Activated naive CD8-positive, alpha-beta T cell treated with anti-CD3 and anti-CD28 coated beads for 36 hours (primary cell): ENCODE data around the gene HSPA5. TPM values are rescaled to one million over a fixed set of nuclear protein-coding genes. Genes with fewer than 3 reads are reported as not detected.
"Not testable (repeated sequence)": the region's sequence is repeated elsewhere in the genome, so short reads cannot be mapped to it uniquely, and the experiment has no call there.

ENCODE experiments used
- DNase-seq: peaks from one replicate; pipeline ENCODE4 v3.0.0; 2021
- H3K27ac Mint-ChIP-seq: one replicate; pipeline ENCODE4 v1.8.0; 2022; ENCODE audit warnings: mild to moderate bottlenecking, moderate library complexity, mixed read lengths
- H3K27me3 Mint-ChIP-seq: one replicate; pipeline ENCODE4 v1.8.0; 2022; ENCODE audit warnings: mild to moderate bottlenecking, mixed read lengths
- H3K36me3 Mint-ChIP-seq: one replicate; pipeline ENCODE4 v1.8.0; 2021; ENCODE audit warnings: mild to moderate bottlenecking, mixed read lengths
- H3K4me1 Mint-ChIP-seq: one replicate; pipeline ENCODE4 v1.8.0; 2021; ENCODE audit warnings: mixed read lengths
- H3K4me3 Mint-ChIP-seq: one replicate; pipeline ENCODE4 v1.8.0; 2022; ENCODE audit warnings: mild to moderate bottlenecking, moderate library complexity, mixed read lengths
- H3K9me3 Mint-ChIP-seq: one replicate; pipeline ENCODE4 v1.8.0; 2022; ENCODE audit warnings: mixed read lengths
- total RNA-seq, 2 experiments: library from RNA; stranded (reverse); gene quantifications; one replicate each; pipeline ENCODE4 v1.2.3, GENCODE V29; 2021

The HSPA5 gene
- total RNA-seq, 2 experiments from 2014 or later = 242 TPM

GRCh38 chr9:125258832-125259534 lies 17.8 kb upstream of the HSPA5 start:
- H3K4me3 Mint-ChIP-seq = no peak overlapping the region
- DNase-seq = no peak
- H3K27me3 Mint-ChIP-seq = no peaks in the 10 kb centered on the region
- H3K27ac Mint-ChIP-seq = no peak overlapping the region
- peaks cover 23% of the 10 kb centered on the region for H3K4me1 Mint-ChIP-seq
- peaks cover 2% of the 10 kb centered on the region for H3K9me3 Mint-ChIP-seq
- peaks cover 13% of the 10 kb centered on the region for H3K36me3 Mint-ChIP-seq

- no peak overlapping the region for H3K4me3 Mint-ChIP-seq
Observed at GRCh38 chr9:125258160-125258785, 17.1 kb upstream of the HSPA5 start.

GRCh38 chr9:125255781-125256391 lies 14.7 kb upstream of the HSPA5 start:
- DNase-seq = no peak
- Mint-ChIP-seq H3K36me3 (peaks cover 2% of the 10 kb centered on the region), H3K27ac (no peak overlapping the region), H3K9me3 (peaks cover 1% of the 10 kb centered on the region), H3K4me1 (peaks cover 5% of the 10 kb centered on the region), H3K4me3 (no peak overlapping the region), H3K27me3 (no peaks in the 10 kb centered on the region)

More at GRCh38 chr9:125258160-125258785, 17.1 kb upstream of the HSPA5 start:
- DNase-seq = no peak
- Mint-ChIP-seq H3K4me1 (peaks cover 17% of the 10 kb centered on the region), H3K36me3 (peaks cover 8% of the 10 kb centered on the region), H3K27ac (no peak overlapping the region), H3K9me3 (peaks cover 2% of the 10 kb centered on the region), H3K27me3 (no peaks in the 10 kb centered on the region)

- Mint-ChIP-seq H3K27ac (no peak overlapping the region), H3K9me3 (no peaks in the 10 kb centered on the region), H3K4me1 (no peaks in the 10 kb centered on the region), H3K27me3 (no peaks in the 10 kb centered on the region), H3K36me3 (no peaks in the 10 kb centered on the region), H3K4me3 (no peak overlapping the region)
- DNase-seq = no peak
Observed at GRCh38 chr9:125254231-125254630, 13.1 kb upstream of the HSPA5 start.

- Mint-ChIP-seq H3K36me3 (peaks cover 3% of the 10 kb centered on the region), H3K4me3 (no peak overlapping the region), H3K9me3 (no peaks in the 10 kb centered on the region), H3K27ac (no peak overlapping the region), H3K4me1 (peaks cover 11% of the 10 kb centered on the region), H3K27me3 (peaks cover 2% of the 10 kb centered on the region)
- DNase-seq = no peak
Observed at GRCh38 chr9:125246261-125246667, 5.1 kb upstream of the HSPA5 start.

DNA sequence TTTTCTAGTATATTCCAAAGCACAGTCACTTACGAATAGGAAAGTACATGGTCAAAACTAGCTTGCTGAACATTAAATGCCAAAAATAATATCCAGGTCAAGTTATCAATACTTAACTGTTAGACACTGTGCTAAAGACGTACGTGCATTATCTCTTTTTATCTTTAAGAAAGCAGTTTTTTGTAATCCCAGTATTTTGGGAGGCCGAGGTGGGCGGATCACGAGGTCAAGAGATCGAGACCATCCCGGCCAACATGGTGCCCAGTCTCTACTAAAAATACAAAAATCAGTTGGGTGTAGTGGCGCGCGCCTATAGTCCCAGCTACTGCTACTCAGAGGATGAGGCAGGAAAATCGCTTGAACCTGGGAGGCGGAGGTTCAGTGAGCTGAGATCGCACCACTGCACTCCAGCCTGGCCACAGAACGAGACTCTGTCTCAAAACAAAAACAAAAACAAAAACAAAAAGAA lies 2.7 kb upstream of the HSPA5 start:
- H3K36me3 Mint-ChIP-seq = peaks cover 27% of the 10 kb centered on the region
- H3K27me3 Mint-ChIP-seq = peaks cover 10% of the 10 kb centered on the region
- DNase-seq = no peak
- peak overlapping the region; percentile 99 for H3K27ac Mint-ChIP-seq
- H3K9me3 Mint-ChIP-seq = no peaks in the 10 kb centered on the region
- peaks cover 31% of the 10 kb centered on the region for H3K4me1 Mint-ChIP-seq
- no peak overlapping the region for H3K4me3 Mint-ChIP-seq

GRCh38 chr9:125241863-125242739 lies 958 bp upstream of the HSPA5 start:
- peaks cover 47% of the 10 kb centered on the region for H3K4me1 Mint-ChIP-seq
- H3K27ac Mint-ChIP-seq = peak overlapping the region; percentile 99
- peak overlapping the region; percentile 100 for H3K4me3 Mint-ChIP-seq
- H3K36me3 Mint-ChIP-seq = peaks cover 44% of the 10 kb centered on the region
- DNase-seq = no peak
- H3K9me3 Mint-ChIP-seq = no peaks in the 10 kb centered on the region
- peaks cover 10% of the 10 kb centered on the region for H3K27me3 Mint-ChIP-seq

GRCh38 chr9:125240649-125240999 lies 519 bp downstream of the HSPA5 start:
- H3K36me3 Mint-ChIP-seq = peaks cover 59% of the 10 kb centered on the region
- H3K9me3 Mint-ChIP-seq = no peaks in the 10 kb centered on the region
- H3K4me1 Mint-ChIP-seq = peaks cover 60% of the 10 kb centered on the region
- peaks cover 10% of the 10 kb centered on the region for H3K27me3 Mint-ChIP-seq
- DNase-seq = no peak
- peak overlapping the region; percentile 99 for H3K27ac Mint-ChIP-seq
- H3K4me3 Mint-ChIP-seq = peak overlapping the region; percentile 100

- no peak for DNase-seq
- H3K4me1 Mint-ChIP-seq = peaks cover 67% of the 10 kb centered on the region
- H3K27ac Mint-ChIP-seq = peak overlapping the region; percentile 99
- H3K4me3 Mint-ChIP-seq = peak overlapping the region; percentile 100
- H3K27me3 Mint-ChIP-seq = peaks cover 10% of the 10 kb centered on the region
- H3K9me3 Mint-ChIP-seq = no peaks in the 10 kb centered on the region
- H3K36me3 Mint-ChIP-seq = peaks cover 66% of the 10 kb centered on the region
Observed at GRCh38 chr9:125239631-125240597, 1.2 kb downstream of the HSPA5 start.

- H3K4me1 Mint-ChIP-seq = peaks cover 68% of the 10 kb centered on the region
Observed at GRCh38 chr9:125238915-125239446, 2.2 kb downstream of the HSPA5 start.

GRCh38 chr9:125238127-125238914 lies 2.8 kb downstream of the HSPA5 start:
- Mint-ChIP-seq H3K36me3 (peaks cover 70% of the 10 kb centered on the region), H3K27ac (peak overlapping the region; percentile 99), H3K4me1 (peaks cover 63% of the 10 kb centered on the region), H3K27me3 (peaks cover 10% of the 10 kb centered on the region), H3K9me3 (no peaks in the 10 kb centered on the region), H3K4me3 (peak overlapping the region; percentile 100)
- no peak for DNase-seq

More at GRCh38 chr9:125238915-125239446, 2.2 kb downstream of the HSPA5 start:
- Mint-ChIP-seq H3K36me3 (peaks cover 66% of the 10 kb centered on the region), H3K27ac (peak overlapping the region; percentile 99), H3K4me3 (peak overlapping the region; percentile 100), H3K27me3 (peaks cover 10% of the 10 kb centered on the region), H3K9me3 (no peaks in the 10 kb centered on the region)
- no peak for DNase-seq

DNA sequence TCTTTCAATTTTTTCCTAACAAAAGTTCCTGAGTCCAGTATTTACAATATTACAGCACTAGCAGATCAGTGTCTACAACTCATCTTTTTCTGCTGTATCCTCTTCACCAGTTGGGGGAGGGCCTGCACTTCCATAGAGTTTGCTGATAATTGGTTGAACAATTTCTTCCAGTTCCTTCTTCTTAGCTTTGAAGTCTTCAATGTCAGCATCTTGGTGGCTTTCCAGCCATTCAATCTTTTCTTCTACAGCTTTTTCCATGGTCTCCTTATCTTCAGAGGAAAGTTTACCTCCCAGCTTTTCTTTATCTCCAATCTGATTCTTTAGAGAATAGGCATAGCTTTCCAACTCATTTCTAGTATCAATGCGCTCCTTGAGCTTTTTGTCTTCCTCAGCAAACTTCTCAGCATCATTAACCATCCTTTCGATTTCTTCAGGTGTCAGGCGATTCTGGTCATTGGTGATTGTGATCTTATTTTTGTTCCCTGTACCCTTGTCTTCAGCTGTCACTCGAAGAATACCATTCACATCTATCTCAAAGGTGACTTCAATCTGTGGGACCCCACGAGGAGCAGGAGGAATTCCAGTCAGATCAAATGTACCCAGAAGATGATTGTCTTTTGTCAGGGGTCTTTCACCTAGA lies 4.5 kb downstream of the HSPA5 start:
- H3K9me3 Mint-ChIP-seq, H3K27me3 Mint-ChIP-seq, DNase-seq: not testable (repeated sequence)
- Mint-ChIP-seq H3K4me3 (peak overlapping the region; percentile 100), H3K4me1 (peaks cover 57% of the 10 kb centered on the region), H3K27ac (peak overlapping the region; percentile 55), H3K36me3 (peaks cover 68% of the 10 kb centered on the region)
